GM19467 (cell line): Measurements from ENCODE around the gene ANKRD13B.
"Not testable (repeated sequence)": the region's sequence is repeated elsewhere in the genome, so short reads cannot be mapped to it uniquely, and the experiment has no call there.

Source experiments
- ATAC-seq: cut with Tn5 transposase; IDR thresholded peaks from one replicate; pipeline ENCODE4 v1.9.1; 2021; ENCODE audit warnings: mild to moderate bottlenecking, moderate library complexity; ENCODE audit not compliant: unreplicated experiment

Gene ANKRD13B

GRCh38 chr17:29640981-29641642 is 48.2 kb downstream of the ANKRD13B start:
- ATAC-seq = no peak

- ATAC-seq = no peak
Observed at GRCh38 chr17:29642171-29642611, 49.3 kb downstream of the ANKRD13B start.

- no peak for ATAC-seq
Observed at GRCh38 chr17:29643817-29644160, 50.9 kb downstream of the ANKRD13B start.

- no peak for ATAC-seq
Observed at GRCh38 chr17:29645515-29646051, 52.7 kb downstream of the ANKRD13B start.

- ATAC-seq = no peak
Observed at GRCh38 chr17:29648005-29648404, 55.1 kb downstream of the ANKRD13B start.

- no peak for ATAC-seq
Observed at GRCh38 chr17:29649359-29649758, 56.4 kb downstream of the ANKRD13B start.

GRCh38 chr17:29650396-29650795 is 57.5 kb downstream of the ANKRD13B start:
- ATAC-seq = no peak

- ATAC-seq = not testable (repeated sequence)
Observed at GRCh38 chr17:29651913-29652312, 59.0 kb downstream of the ANKRD13B start.

- no peak for ATAC-seq
Observed at GRCh38 chr17:29652976-29653375, 60.0 kb downstream of the ANKRD13B start.

GRCh38 chr17:29653995-29654714 is 61.2 kb downstream of the ANKRD13B start:
- ATAC-seq = no peak

GRCh38 chr17:29655323-29655722 is 62.4 kb downstream of the ANKRD13B start:
- no peak for ATAC-seq

- ATAC-seq = no peak
Observed at GRCh38 chr17:29659155-29659554, 66.2 kb downstream of the ANKRD13B start.

- no peak for ATAC-seq
Observed at GRCh38 chr17:29661213-29661612, 68.3 kb downstream of the ANKRD13B start.

- ATAC-seq = no peak
Observed at GRCh38 chr17:29663155-29663554, 70.2 kb downstream of the ANKRD13B start.
